IPS DF 6.9 (cell line): ENCODE data around the gene HHAT.
A peak's percentile ranks its signal among the peaks of the same experiment; 100 is the strongest.
"Not testable (repeated sequence)": the region's sequence is repeated elsewhere in the genome, so short reads cannot be mapped to it uniquely, and the experiment has no call there.

Experiments
- DNase-seq: peaks from one replicate; pipeline ENCODE4 v3.0.0-alpha.2; 2013; ENCODE audit warnings: low read depth, low spot score
- H3K27ac ChIP-seq: one replicate; pipeline ENCODE4 v1.5.1; 2013; ENCODE audit warnings: low read length, control low read depth
- H3K27me3 ChIP-seq: 2 replicates; pipeline ENCODE4 v1.6.1; 2013; ENCODE audit warnings: mild to moderate bottlenecking, low read length; ENCODE audit not compliant: control insufficient read depth, insufficient read depth
- H3K36me3 ChIP-seq: 2 replicates; pipeline ENCODE4 v1.6.1; 2013; ENCODE audit warnings: low read length; ENCODE audit not compliant: control insufficient read depth, insufficient read depth
- H3K4me1 ChIP-seq: 2 replicates; pipeline ENCODE4 v1.6.1; 2013; ENCODE audit warnings: low read length; ENCODE audit not compliant: control insufficient read depth, insufficient read depth
- H3K4me3 ChIP-seq: 2 replicates; pipeline ENCODE4 v1.5.1; 2013; ENCODE audit warnings: mild to moderate bottlenecking, low read length
- H3K9me3 ChIP-seq: 2 replicates; pipeline ENCODE4 v1.6.1; 2013; ENCODE audit warnings: low read length, inconsistent platforms; ENCODE audit not compliant: control insufficient read depth, insufficient read depth
- WGBS: extraction: QIAGEN DNeasy Blood & Tissue Kit; methylation state at CpG from one replicate; pipeline ENCODE4 v1.1.7; 2013; ENCODE audit warnings: mixed read lengths, missing lambda C conversion rate; ENCODE audit not compliant: insufficient read length, insufficient coverage; 5-methylcytosine and 5-hydroxymethylcytosine counted together

HHAT gene

GRCh38 chr1:210405316-210405715, 76.6 kb downstream of the HHAT start:
- whole genome bisulfite sequencing, result no CpG with 5 or more reads among the region's 4 CpGs

GRCh38 chr1:210406341-210406740, 77.6 kb downstream of the HHAT start:
- WGBS, result no CpG with 5 or more reads among the region's 2 CpGs
- not testable (repeated sequence) for DNase-seq, H3K27ac ChIP-seq

More at GRCh38 chr1:210405316-210405715, 76.6 kb downstream of the HHAT start:
- Histone ChIP-seq H3K27ac (no peak overlapping the region), H3K27me3 (no peaks in the 10 kb centered on the region), H3K4me1 (peaks cover 6% of the 10 kb centered on the region), H3K4me3 (no peak overlapping the region), H3K36me3 (no peaks in the 10 kb centered on the region), H3K9me3 (no peaks in the 10 kb centered on the region; the same call in 1 of the 2 replicates)
- no peak for DNase-seq

GRCh38 chr1:210407207-210407886, 78.6 kb downstream of the HHAT start:
- no peak overlapping the region for H3K27ac ChIP-seq
- H3K4me1 ChIP-seq, result peaks cover 6% of the 10 kb centered on the region
- H3K36me3 ChIP-seq, result no peaks in the 10 kb centered on the region
- no CpG with 5 or more reads among the region's 9 CpGs for WGBS
- peak; percentile 43 for DNase-seq
- no peaks in the 10 kb centered on the region for H3K27me3 ChIP-seq
- no peak overlapping the region for H3K4me3 ChIP-seq
- H3K9me3 ChIP-seq, result no peaks in the 10 kb centered on the region; the same call in 1 of the 2 replicates

More at GRCh38 chr1:210406341-210406740, 77.6 kb downstream of the HHAT start:
- not testable (repeated sequence) for H3K4me3 ChIP-seq, H3K4me1 ChIP-seq, H3K27me3 ChIP-seq, H3K36me3 ChIP-seq, H3K9me3 ChIP-seq

- Histone ChIP-seq H3K27me3 (no peaks in the 10 kb centered on the region), H3K9me3 (no peaks in the 10 kb centered on the region; the same call in 1 of the 2 replicates), H3K4me1 (peaks cover 6% of the 10 kb centered on the region), H3K27ac (no peak overlapping the region), H3K36me3 (no peaks in the 10 kb centered on the region), H3K4me3 (no peak overlapping the region)
- no CpG with 5 or more reads among the region's 1 CpG for WGBS
- no peak for DNase-seq
These were observed 79.2 kb downstream of the HHAT start for GRCh38 chr1:210407887-210408252.

- no CpG with 5 or more reads among the region's 1 CpG for WGBS
- no peak for DNase-seq
- H3K9me3 ChIP-seq, result no peaks in the 10 kb centered on the region; the same call in 1 of the 2 replicates
These were observed 83.5 kb downstream of the HHAT start for GRCh38 chr1:210412240-210412639.

GRCh38 chr1:210413951-210414350, 85.2 kb downstream of the HHAT start:
- no peak for DNase-seq
- Histone ChIP-seq H3K4me3 (no peak overlapping the region), H3K27me3 (no peaks in the 10 kb centered on the region), H3K9me3 (no peaks in the 10 kb centered on the region), H3K4me1 (no peaks in the 10 kb centered on the region), H3K36me3 (no peaks in the 10 kb centered on the region), H3K27ac (no peak overlapping the region)
- no CpG with 5 or more reads among the region's 4 CpGs for WGBS

More at GRCh38 chr1:210412240-210412639, 83.5 kb downstream of the HHAT start:
- peaks cover 5% of the 10 kb centered on the region; the same call in 1 of the 2 replicates for H3K4me1 ChIP-seq
- no peak overlapping the region for H3K4me3 ChIP-seq
- no peaks in the 10 kb centered on the region for H3K36me3 ChIP-seq
- no peaks in the 10 kb centered on the region for H3K27me3 ChIP-seq
- H3K27ac ChIP-seq, result no peak overlapping the region

- Histone ChIP-seq H3K27ac (no peak overlapping the region), H3K4me1 (no peaks in the 10 kb centered on the region), H3K9me3 (no peaks in the 10 kb centered on the region), H3K27me3 (no peaks in the 10 kb centered on the region), H3K4me3 (no peak overlapping the region), H3K36me3 (no peaks in the 10 kb centered on the region)
- peak; percentile 16 for DNase-seq
- no CpG with 5 or more reads among the region's 9 CpGs for WGBS
These were observed 87.2 kb downstream of the HHAT start for GRCh38 chr1:210415846-210416448.

GRCh38 chr1:210416681-210417080, 88.0 kb downstream of the HHAT start:
- no peak for DNase-seq
- Histone ChIP-seq H3K4me1 (no peaks in the 10 kb centered on the region), H3K4me3 (no peak overlapping the region), H3K36me3 (no peaks in the 10 kb centered on the region), H3K27me3 (no peaks in the 10 kb centered on the region), H3K27ac (no peak overlapping the region), H3K9me3 (no peaks in the 10 kb centered on the region)
- no CpG with 5 or more reads among the region's 2 CpGs for WGBS

GRCh38 chr1:210417881-210418280, 89.2 kb downstream of the HHAT start:
- Histone ChIP-seq H3K36me3 (no peaks in the 10 kb centered on the region), H3K4me1 (no peaks in the 10 kb centered on the region), H3K4me3 (no peak overlapping the region), H3K9me3 (no peaks in the 10 kb centered on the region), H3K27ac (no peak overlapping the region), H3K27me3 (no peaks in the 10 kb centered on the region)
- DNase-seq, result no peak
- WGBS, result no CpG with 5 or more reads among the region's 5 CpGs

GRCh38 chr1:210418863-210419650, 90.4 kb downstream of the HHAT start:
- Histone ChIP-seq H3K27me3 (no peaks in the 10 kb centered on the region), H3K4me1 (no peaks in the 10 kb centered on the region), H3K4me3 (no peak overlapping the region), H3K27ac (no peak overlapping the region), H3K36me3 (no peaks in the 10 kb centered on the region), H3K9me3 (no peaks in the 10 kb centered on the region)
- no peak for DNase-seq
- WGBS, result no CpG with 5 or more reads among the region's 7 CpGs
